GM19025 (cell line): Measurements from ENCODE around the gene HSDL2.

Experiments
- ATAC-seq: cut with Tn5 transposase; IDR thresholded peaks from one replicate; pipeline ENCODE4 v1.9.1; 2021; ENCODE audit warnings: mild to moderate bottlenecking, low read depth, moderate library complexity; ENCODE audit not compliant: unreplicated experiment

Gene HSDL2

DNA sequence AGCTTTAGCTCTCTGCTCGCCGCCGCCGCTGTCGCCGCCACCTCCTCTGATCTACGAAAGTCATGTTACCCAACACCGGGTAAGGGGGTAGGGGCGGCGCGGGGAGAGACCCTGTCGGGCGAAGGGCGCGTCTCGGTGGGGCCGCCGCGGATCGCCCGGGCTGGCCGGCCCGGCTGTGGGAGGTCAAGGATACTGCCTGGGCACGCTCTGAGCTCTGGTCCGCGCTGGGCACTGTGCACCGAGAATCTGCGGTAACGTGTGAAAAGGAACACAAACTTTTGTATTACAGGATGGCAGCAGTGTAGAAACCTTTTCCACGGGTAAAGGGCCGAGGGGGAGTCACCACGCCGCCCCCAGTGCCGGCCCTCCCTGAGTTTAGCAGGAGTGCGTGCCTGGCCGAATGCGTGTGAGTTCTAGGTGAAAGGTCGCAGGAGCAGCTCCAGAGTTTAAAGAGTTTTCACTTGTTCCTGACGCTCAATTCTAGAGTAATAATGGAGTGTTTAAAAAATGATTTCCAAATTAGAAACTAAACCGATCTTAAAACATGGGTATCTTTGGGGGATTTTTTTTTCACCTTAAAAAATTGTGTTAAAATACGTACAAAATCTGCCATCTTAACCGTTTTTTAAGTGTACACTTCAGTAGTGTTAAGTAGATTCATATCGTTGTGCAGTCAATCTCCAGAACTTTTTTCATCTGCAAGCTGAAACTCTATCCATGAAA lies at the start of gene HSDL2:
Gene HSDL2, plus strand, starts transcription at position 7 of the 723 bp plus-strand sequence. Its CDS starts 56 bp downstream, at position 63.
- peak; percentile 18 for ATAC-seq

GRCh38 chr9:112331674-112331952 lies 48.3 kb upstream of the HSDL2 start:
- ATAC-seq: no peak

DNA sequence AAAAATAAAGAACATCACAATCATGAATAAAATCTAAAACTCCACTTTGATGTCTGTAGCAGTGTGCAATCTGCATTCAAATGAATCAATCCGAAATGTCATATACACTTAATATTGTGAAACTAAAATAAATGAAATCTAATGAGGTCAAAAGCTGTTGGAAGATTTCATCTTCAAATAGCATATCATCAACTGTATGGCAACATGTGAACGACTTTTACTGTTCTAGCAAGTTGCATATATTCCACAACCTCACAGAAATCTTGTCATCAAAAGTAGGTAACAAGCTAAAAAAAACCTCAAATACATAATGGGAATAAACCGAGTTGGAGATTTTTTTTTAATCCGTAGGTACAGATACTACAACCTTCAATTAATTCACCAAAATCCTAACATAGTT lies 47.7 kb upstream of the HSDL2 start:
- no peak for ATAC-seq

- ATAC-seq: no peak
Measured at GRCh38 chr9:112332674-112332976, 47.3 kb upstream of the HSDL2 start.

- peak; percentile 53 for ATAC-seq
Measured at GRCh38 chr9:112332977-112333638, 46.8 kb upstream of the HSDL2 start, which contains the start of gene PTBP3. TSS of gene PTBP3 (minus strand) at chr9:112333619. CDS start at chr9:112297865, 35,754 bp downstream.

- ATAC-seq: peak; percentile 72
Measured at GRCh38 chr9:112333639-112334431, 46.1 kb upstream of the HSDL2 start.

DNA sequence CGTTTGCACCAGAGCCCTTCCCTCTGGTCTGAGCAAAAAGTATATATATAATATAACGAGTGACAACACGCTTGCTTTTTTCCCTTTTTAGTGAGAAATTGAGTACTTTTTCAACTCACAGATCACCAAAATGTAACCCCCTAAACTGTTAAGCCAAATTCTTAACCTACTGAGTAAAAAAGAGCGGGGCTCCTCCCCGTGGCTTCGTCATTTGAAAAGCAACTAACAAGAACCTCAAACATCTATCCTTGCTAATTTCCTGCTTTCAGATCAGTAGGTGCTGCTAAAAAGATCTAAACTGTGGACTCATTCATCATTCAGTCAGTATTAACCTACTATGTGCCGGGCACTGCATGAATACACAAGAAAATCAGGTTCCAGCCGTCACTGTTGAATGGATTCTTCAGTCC lies 45.5 kb upstream of the HSDL2 start:
- no peak for ATAC-seq

- no peak for ATAC-seq
Measured at GRCh38 chr9:112337547-112337946, 42.4 kb upstream of the HSDL2 start.

DNA sequence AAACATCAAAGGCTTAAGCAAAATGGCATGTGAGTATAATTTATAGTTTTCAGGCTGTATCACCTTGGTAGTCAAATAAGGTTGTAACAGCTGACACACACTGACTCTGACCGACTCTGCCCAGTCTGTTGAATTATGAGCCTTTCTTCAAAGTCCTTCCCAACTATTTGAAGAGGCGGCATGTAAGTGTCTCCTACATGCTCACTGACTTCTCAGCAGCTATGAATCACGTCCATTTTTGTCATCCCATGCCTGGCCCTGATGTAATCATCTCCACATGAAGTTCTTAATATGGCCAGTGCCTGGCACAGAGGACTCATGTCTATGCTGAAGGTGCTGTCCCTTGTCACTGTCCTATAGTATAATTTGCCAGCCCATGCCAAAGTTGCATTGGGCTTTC lies 41.3 kb upstream of the HSDL2 start:
- ATAC-seq: no peak

GRCh38 chr9:112339886-112340285 lies 40.0 kb upstream of the HSDL2 start:
- ATAC-seq: no peak

DNA sequence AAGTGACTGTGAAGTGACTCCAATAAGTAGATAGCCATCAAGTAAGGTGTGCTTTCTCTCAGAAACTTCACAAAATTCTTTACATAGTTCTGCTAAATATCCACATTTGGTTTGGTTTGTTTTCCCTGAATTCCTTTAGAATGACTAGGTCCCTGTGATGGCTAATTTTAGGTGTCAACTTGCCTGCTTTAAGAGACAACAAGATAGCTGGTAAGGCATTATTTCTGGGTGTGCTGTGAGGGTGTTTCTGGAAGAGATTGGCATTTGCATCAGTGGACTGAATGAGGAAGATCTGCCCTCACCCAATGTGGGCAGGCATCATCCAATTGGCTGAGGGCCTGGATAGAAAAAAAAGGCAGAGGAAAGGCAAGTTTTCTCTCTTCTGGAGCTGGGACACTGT lies 38.2 kb upstream of the HSDL2 start:
- no peak for ATAC-seq

DNA sequence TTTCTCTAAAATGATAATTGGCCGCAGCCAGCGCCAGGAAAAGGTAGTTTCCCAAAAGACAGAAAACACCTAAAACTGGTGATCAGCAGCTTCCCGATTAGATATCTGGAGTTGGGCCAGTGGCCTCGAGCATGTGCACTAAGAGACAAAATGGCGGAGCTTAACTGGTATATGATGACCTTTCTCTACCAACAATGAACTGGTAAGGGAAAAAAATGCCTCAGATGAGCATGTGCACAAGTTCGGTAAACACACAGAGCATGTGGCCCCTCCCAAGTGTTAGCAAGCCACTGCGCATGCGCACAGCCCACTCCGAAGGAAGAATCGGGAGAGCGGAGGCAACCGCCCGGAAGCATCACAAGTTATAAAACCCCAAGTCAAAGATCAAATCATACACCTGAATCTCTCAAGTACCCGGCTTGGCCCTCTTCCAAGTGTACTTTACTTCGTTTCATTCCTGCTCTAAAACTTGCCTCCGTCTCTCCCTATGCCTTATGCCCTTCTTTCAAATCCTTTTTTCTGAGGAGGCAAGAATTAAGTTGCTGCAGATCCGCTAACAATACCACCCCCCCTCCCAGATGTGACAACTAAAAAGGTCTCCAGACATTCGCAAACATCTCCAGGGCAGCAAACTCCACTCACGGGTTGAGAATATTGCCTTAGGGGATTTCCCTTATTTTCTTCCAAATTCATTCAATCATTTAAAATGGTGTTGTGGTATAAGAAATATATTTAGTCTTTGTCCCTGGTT lies 31.5 kb upstream of the HSDL2 start:
- no peak for ATAC-seq

GRCh38 chr9:112349008-112349333 lies 30.9 kb upstream of the HSDL2 start:
- ATAC-seq: no peak

DNA sequence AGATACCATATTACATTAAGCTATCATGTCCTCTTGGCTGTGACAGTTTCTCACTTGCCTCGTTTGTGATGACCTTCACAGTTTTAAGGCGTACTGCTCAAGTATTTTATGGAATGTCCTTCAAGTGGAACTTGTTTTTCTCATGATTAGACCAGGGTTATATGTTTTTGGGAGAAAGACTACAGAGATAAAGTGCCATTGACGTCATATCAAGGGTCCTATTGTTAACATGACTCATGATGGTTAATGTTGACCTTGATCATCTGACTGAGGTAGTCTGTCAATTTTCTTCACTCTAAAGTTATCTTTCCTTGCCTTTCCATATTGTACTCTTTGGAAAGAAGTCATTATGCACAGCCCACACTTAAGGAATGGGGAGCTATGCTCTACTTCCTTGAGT lies 28.7 kb upstream of the HSDL2 start:
- no peak for ATAC-seq

DNA sequence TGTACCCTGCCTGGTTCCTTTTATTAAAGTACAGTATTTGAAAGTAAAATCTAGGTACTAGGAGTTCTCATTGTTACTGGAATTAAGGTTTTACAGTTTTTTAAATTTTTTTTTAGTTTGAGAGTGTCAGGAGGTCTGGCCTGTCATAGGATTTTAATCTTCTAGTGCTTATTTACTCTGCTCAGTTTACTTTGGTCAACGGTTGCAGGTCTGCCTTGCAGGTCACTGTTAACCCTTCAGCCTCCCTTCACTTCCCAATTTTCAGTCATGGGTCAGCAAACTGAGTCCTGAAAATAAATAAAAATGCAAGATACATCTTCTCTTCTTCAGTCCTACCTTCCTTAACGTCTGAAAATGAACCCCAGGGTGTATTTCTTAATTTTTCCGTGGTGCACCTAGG lies 27.7 kb upstream of the HSDL2 start:
- no peak for ATAC-seq

GRCh38 chr9:112354081-112354743 lies 25.7 kb upstream of the HSDL2 start:
- ATAC-seq: no peak

GRCh38 chr9:112355427-112355897 lies 24.4 kb upstream of the HSDL2 start:
- no peak for ATAC-seq

GRCh38 chr9:112360047-112360804 lies 19.7 kb upstream of the HSDL2 start:
- no peak for ATAC-seq

DNA sequence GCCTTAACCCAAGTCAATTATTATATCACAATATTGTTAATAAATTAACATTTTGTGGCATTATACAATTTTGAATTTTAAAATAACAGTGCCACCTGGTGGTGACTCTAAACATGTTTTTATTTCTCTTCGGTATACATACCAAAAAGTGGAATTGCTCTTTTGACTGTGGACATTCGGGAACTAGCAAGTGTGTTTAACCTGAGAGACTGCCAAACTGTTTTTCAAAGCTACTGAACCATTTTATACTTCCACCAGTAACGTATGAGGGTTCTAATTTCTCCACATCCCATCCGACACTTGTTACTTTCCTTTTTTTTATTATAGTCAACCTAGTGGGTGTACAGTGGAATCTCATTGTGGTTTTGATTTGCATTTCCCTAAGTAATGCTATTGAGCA lies 18.3 kb upstream of the HSDL2 start:
- ATAC-seq: no peak

DNA sequence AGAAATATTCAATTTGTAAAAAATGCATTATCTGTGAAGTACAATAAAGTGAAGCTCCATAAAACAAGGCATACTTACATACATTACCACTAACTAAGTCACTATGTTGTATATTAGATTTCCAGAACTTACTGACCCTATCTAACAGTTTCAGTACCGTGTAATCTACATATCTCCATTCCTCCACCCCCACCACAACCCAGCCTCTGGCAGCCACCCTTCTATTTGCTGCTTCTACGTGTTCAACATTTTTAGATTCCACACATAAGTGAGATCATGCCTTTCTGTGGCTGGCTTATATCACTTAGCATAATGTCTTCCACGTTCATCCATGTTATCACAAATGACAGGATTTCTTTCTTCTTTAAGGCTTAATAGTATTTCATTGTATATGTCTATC lies 15.1 kb upstream of the HSDL2 start:
- no peak for ATAC-seq
